ENCODE measurements around the gene PNP. TPM values are rescaled to one million over a fixed set of nuclear protein-coding genes. Genes with fewer than 3 reads are reported as not detected.

The PNP gene
- total RNA-seq, 2 donors from 2014 or later: 52.8 to 59.8 TPM

- no peaks in the 10 kb centered on the region for H3K9me3 ChIP-seq (ENCODE audit: control insufficient read depth, low read length)
- TF ChIP-seq CTCF (conservative IDR thresholded peaks at IDR 0.05): no peak
- H3K4me1 ChIP-seq (ENCODE audit: control insufficient read depth, insufficient read depth, low read length): peaks cover 5% of the 10 kb centered on the region
- Mint-ChIP-seq H3K27me3 (ENCODE audit: insufficient read depth) (no peaks in the 10 kb centered on the region), H3K4me1 (peaks cover 28% of the 10 kb centered on the region), H3K4me3 (no peak overlapping the region), H3K36me3 (ENCODE audit: low read depth) (no peaks in the 10 kb centered on the region), H3K9me3 (no peaks in the 10 kb centered on the region), H3K27ac (no peak overlapping the region)
- DNase-seq: no peak
- no peak overlapping the region for H3K27ac ChIP-seq (ENCODE audit: low read depth, low read length)
- whole genome bisulfite sequencing, 2 experiments (ENCODE audit: insufficient coverage in 1 of 2, insufficient read length in 1 of 2): 73% methylated on average over 1 of the region's 2 CpGs; no CpG with 5 or more reads in 1 of the 2 experiments
- no peaks in the 10 kb centered on the region for H3K36me3 ChIP-seq (ENCODE audit: control insufficient read depth, insufficient read depth, low read length)
- no peak overlapping the region for H3K9ac ChIP-seq (ENCODE audit: extremely low read depth, low read length, poor library complexity, severe bottlenecking)
- H3K4me3 ChIP-seq (ENCODE audit: low read length): no peak overlapping the region
- H3K27me3 ChIP-seq (ENCODE audit: control insufficient read depth, insufficient read depth, low read length, poor library complexity, severe bottlenecking): no peaks in the 10 kb centered on the region
These were observed 46.3 kb upstream of the PNP start for GRCh38 chr14:20422886-20423285.

GRCh38 chr14:20424851-20425250 is 44.4 kb upstream of the PNP start:
- WGBS, 2 experiments (ENCODE audit: insufficient coverage in 1 of 2, insufficient read length in 1 of 2): 40 to 50% methylated on average over 2 of the region's 2 CpGs
- Histone ChIP-seq H3K4me1 (ENCODE audit: control insufficient read depth, insufficient read depth, low read length) (no peaks in the 10 kb centered on the region), H3K9ac (ENCODE audit: extremely low read depth, low read length, poor library complexity, severe bottlenecking) (no peak overlapping the region), H3K9me3 (ENCODE audit: control insufficient read depth, low read length) (no peaks in the 10 kb centered on the region), H3K36me3 (ENCODE audit: control insufficient read depth, insufficient read depth, low read length) (no peaks in the 10 kb centered on the region), H3K27me3 (ENCODE audit: control insufficient read depth, insufficient read depth, low read length, poor library complexity, severe bottlenecking) (no peaks in the 10 kb centered on the region), H3K27ac (ENCODE audit: low read depth, low read length) (no peak overlapping the region), H3K4me3 (ENCODE audit: low read length) (no peak overlapping the region)
- DNase-seq: no peak
- Mint-ChIP-seq H3K27ac (no peak overlapping the region), H3K4me3 (no peak overlapping the region), H3K9me3 (no peaks in the 10 kb centered on the region), H3K27me3 (ENCODE audit: insufficient read depth) (no peaks in the 10 kb centered on the region), H3K4me1 (peaks cover 14% of the 10 kb centered on the region), H3K36me3 (ENCODE audit: low read depth) (no peaks in the 10 kb centered on the region)
- no peak for TF ChIP-seq CTCF (conservative IDR thresholded peaks at IDR 0.05)

- H3K4me3 ChIP-seq (ENCODE audit: low read length): no peak overlapping the region
- peak; percentile 52 for DNase-seq
- H3K4me1 Mint-ChIP-seq: peaks cover 14% of the 10 kb centered on the region
- H3K27me3 ChIP-seq (ENCODE audit: control insufficient read depth, insufficient read depth, low read length, poor library complexity, severe bottlenecking): no peaks in the 10 kb centered on the region
- no peaks in the 10 kb centered on the region for H3K9me3 Mint-ChIP-seq
- TF ChIP-seq CTCF (conservative IDR thresholded peaks at IDR 0.05): no peak
- no peaks in the 10 kb centered on the region for H3K27me3 Mint-ChIP-seq (ENCODE audit: insufficient read depth)
- H3K27ac Mint-ChIP-seq: peak overlapping the region; percentile 59
- H3K27ac ChIP-seq (ENCODE audit: low read depth, low read length): no peak overlapping the region
- no peaks in the 10 kb centered on the region for H3K4me1 ChIP-seq (ENCODE audit: control insufficient read depth, insufficient read depth, low read length)
- H3K9ac ChIP-seq (ENCODE audit: extremely low read depth, low read length, poor library complexity, severe bottlenecking): no peak overlapping the region
- no peaks in the 10 kb centered on the region for H3K36me3 ChIP-seq (ENCODE audit: control insufficient read depth, insufficient read depth, low read length)
- H3K36me3 Mint-ChIP-seq (ENCODE audit: low read depth): no peaks in the 10 kb centered on the region
- peak overlapping the region; percentile 8 for H3K4me3 Mint-ChIP-seq
- WGBS, 2 experiments (ENCODE audit: insufficient coverage in 1 of 2, insufficient read length in 1 of 2): 86 to 91% methylated on average over 2 to 5 of the region's 5 CpGs
- H3K9me3 ChIP-seq (ENCODE audit: control insufficient read depth, low read length): no peaks in the 10 kb centered on the region
These were observed 41.8 kb upstream of the PNP start for GRCh38 chr14:20427231-20428009.

Data from endodermal cell (in vitro differentiated cells).